ENCODE measurements around the gene CBARP. TPM values are rescaled to one million over a fixed set of nuclear protein-coding genes. Genes with fewer than 3 reads are reported as not detected.

CBARP gene
- total and polyA plus RNA-seq, 2 donors (not counting 1 experiment from before 2014, with no cell fraction given), result 0.31 to 1.5 TPM

DNA sequence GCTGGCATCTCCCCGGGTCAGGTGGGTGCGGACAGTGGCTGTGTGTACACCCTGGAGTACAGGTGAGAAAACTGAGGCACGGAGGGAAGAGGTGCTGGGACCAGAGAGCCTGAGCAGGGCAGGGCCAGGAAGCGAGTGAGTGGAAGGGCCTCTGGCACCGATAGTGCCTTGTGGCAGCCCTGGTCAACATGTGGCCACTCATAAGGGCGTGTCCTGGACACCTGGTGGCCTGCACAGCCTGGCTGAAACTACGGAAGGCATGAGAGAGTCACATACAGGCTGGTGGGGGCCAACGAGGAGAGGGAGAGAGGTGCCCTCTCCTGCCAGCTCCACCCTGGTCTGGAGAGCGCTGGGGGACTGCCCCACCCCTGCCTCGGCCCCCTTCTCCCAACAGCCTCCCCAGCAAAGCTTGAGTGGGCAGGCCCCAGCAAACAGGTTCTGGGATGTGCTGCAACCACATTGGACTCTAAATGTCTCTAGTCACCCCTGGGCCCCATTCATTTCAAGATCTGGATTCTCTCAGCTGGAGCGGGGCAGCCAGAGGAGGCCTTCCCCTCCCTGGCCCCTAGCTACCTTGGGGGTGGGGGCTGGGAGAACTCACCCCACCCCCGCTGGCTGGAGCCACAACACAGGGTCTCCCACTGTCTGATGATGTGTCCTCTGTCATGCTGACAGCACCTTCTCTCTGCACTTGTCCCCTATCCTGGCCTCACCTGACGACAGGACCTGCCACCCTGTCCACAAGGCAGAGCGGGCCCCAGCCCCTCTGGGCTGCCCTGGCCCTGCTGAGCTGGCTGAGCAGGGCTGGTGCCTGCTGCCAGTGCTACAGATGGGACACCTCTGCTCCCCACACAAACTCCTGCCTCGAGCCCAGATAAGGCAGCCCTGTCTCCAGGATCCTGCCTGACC lies 5.8 kb downstream of the CBARP start:
- Histone ChIP-seq H3K27ac (ENCODE audit: insufficient read depth, low read length) (peak overlapping the region; percentile 56), H3K36me3 (ENCODE audit: control insufficient read depth, insufficient read depth, low read length) (peaks cover 25% of the 10 kb centered on the region), H3K4me2 (ENCODE audit: extremely low read depth, insufficient read depth, low read length) (no peak overlapping the region), H2AFZ (ENCODE audit: low read length) (no peak overlapping the region), H3K9me3 (ENCODE audit: control insufficient read depth, insufficient read depth, low read depth, low read length) (no peaks in the 10 kb centered on the region), H3K79me2 (ENCODE audit: control insufficient read depth, insufficient read depth, low read length) (peaks cover 2% of the 10 kb centered on the region), H4K20me1 (ENCODE audit: control insufficient read depth, extremely low read depth, insufficient read depth, low read length) (no peaks in the 10 kb centered on the region), H3K4me1 (ENCODE audit: control insufficient read depth, extremely low read depth, insufficient read depth, low read length) (peaks cover 9% of the 10 kb centered on the region), H3K4me3 (replicated peaks in 1 of 4; ENCODE audit: control extremely low read depth in 1 of 4, insufficient read depth in 1 of 4, low read depth in 3 of 4, low read length in 4 of 4) (no peak overlapping the region), H3K9ac (ENCODE audit: insufficient read depth, low read length) (peak overlapping the region; percentile 18), H3K27me3 (ENCODE audit: control insufficient read depth, insufficient read depth, low read length) (no peaks in the 10 kb centered on the region)
- TF ChIP-seq, protein P1, sequence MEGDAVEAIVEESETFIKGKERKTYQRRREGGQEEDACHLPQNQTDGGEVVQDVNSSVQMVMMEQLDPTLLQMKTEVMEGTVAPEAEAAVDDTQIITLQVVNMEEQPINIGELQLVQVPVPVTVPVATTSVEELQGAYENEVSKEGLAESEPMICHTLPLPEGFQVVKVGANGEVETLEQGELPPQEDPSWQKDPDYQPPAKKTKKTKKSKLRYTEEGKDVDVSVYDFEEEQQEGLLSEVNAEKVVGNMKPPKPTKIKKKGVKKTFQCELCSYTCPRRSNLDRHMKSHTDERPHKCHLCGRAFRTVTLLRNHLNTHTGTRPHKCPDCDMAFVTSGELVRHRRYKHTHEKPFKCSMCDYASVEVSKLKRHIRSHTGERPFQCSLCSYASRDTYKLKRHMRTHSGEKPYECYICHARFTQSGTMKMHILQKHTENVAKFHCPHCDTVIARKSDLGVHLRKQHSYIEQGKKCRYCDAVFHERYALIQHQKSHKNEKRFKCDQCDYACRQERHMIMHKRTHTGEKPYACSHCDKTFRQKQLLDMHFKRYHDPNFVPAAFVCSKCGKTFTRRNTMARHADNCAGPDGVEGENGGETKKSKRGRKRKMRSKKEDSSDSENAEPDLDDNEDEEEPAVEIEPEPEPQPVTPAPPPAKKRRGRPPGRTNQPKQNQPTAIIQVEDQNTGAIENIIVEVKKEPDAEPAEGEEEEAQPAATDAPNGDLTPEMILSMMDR (conservative IDR thresholded peaks at IDR 0.05 in 1 of 2, IDR thresholded peaks at IDR 0.05 in 1 of 2; ENCODE audit: low read depth in 1 of 2, low read length in 2 of 2), result no peak
- TF ChIP-seq EZH2 (IDR thresholded peaks at IDR 0.05; ENCODE audit: low read length, missing control alignments), result no peak
- no peak for DNase-seq (ENCODE audit: low read depth in 2 of 2)

DNA sequence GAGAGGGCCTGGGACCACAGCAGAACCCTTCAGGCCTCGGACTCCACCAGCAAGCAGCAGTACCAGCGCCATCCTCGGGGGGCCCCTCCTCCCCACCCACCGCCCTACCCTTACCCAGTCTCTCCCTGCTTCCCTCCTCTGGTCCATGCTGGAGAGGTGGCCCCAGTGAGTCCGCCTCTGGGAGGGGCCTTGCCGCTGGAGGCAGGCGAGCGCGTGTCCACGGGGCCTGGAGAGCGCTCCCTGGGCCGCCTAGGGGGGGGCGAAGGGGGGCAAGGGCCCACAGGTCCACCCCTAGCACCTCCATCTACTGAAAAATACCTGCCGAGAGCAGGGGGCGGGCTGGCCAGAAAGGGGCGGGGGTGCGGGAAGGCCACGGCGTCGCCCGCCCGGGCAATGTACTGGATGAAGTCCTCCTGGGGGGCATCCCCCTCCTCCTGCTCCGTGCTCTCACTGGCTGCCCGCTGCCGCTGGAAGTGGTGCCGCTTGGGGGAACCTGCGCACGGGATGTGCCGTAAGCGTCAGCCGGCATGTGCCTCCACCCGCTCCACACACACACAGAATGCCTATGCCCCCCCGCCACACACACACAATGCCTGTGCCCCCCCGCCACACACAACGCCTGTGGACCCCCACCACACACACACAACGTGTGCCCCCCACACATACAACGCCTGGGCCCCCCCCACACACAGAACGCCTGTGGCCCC lies 6.9 kb downstream of the CBARP start:
- Histone ChIP-seq H3K27me3 (ENCODE audit: control insufficient read depth, insufficient read depth, low read length) (no peaks in the 10 kb centered on the region), H3K79me2 (ENCODE audit: control insufficient read depth, insufficient read depth, low read length) (no peaks in the 10 kb centered on the region), H2AFZ (ENCODE audit: low read length) (no peak overlapping the region), H3K27ac (ENCODE audit: insufficient read depth, low read length) (no peak overlapping the region), H3K9me3 (ENCODE audit: control insufficient read depth, insufficient read depth, low read depth, low read length) (no peaks in the 10 kb centered on the region), H3K36me3 (ENCODE audit: control insufficient read depth, insufficient read depth, low read length) (peaks cover 31% of the 10 kb centered on the region), H3K9ac (ENCODE audit: insufficient read depth, low read length) (no peak overlapping the region), H3K4me1 (ENCODE audit: control insufficient read depth, extremely low read depth, insufficient read depth, low read length) (peaks cover 9% of the 10 kb centered on the region), H4K20me1 (ENCODE audit: control insufficient read depth, extremely low read depth, insufficient read depth, low read length) (no peaks in the 10 kb centered on the region), H3K4me2 (ENCODE audit: extremely low read depth, insufficient read depth, low read length) (no peak overlapping the region), H3K4me3 (replicated peaks in 1 of 4; ENCODE audit: control extremely low read depth in 1 of 4, insufficient read depth in 1 of 4, low read depth in 3 of 4, low read length in 4 of 4) (no peak overlapping the region)
- no peak for DNase-seq (ENCODE audit: low read depth in 2 of 2)
- no peak for TF ChIP-seq EZH2 (IDR thresholded peaks at IDR 0.05; ENCODE audit: low read length, missing control alignments)
- TF ChIP-seq, protein P1 (conservative IDR thresholded peaks at IDR 0.05 in 1 of 2, IDR thresholded peaks at IDR 0.05 in 1 of 2; ENCODE audit: low read depth in 1 of 2, low read length in 2 of 2), result no peak
